NK-92 treated with Interleukin-12 subunit alpha and Interleukin-12 subunit beta, amount 100 ng/mL, for 24 hours (cell line): ENCODE results near the gene CCDC8.
"Not testable (repeated sequence)": the region's sequence is repeated elsewhere in the genome, so short reads cannot be mapped to it uniquely, and the experiment has no call there.

Experiments
- DNase-seq: peaks from one replicate; lab custom pipeline; 2025; lab: John Stamatoyannopoulos, UW

The CCDC8 gene, protein sequence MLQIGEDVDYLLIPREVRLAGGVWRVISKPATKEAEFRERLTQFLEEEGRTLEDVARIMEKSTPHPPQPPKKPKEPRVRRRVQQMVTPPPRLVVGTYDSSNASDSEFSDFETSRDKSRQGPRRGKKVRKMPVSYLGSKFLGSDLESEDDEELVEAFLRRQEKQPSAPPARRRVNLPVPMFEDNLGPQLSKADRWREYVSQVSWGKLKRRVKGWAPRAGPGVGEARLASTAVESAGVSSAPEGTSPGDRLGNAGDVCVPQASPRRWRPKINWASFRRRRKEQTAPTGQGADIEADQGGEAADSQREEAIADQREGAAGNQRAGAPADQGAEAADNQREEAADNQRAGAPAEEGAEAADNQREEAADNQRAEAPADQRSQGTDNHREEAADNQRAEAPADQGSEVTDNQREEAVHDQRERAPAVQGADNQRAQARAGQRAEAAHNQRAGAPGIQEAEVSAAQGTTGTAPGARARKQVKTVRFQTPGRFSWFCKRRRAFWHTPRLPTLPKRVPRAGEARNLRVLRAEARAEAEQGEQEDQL

DNA sequence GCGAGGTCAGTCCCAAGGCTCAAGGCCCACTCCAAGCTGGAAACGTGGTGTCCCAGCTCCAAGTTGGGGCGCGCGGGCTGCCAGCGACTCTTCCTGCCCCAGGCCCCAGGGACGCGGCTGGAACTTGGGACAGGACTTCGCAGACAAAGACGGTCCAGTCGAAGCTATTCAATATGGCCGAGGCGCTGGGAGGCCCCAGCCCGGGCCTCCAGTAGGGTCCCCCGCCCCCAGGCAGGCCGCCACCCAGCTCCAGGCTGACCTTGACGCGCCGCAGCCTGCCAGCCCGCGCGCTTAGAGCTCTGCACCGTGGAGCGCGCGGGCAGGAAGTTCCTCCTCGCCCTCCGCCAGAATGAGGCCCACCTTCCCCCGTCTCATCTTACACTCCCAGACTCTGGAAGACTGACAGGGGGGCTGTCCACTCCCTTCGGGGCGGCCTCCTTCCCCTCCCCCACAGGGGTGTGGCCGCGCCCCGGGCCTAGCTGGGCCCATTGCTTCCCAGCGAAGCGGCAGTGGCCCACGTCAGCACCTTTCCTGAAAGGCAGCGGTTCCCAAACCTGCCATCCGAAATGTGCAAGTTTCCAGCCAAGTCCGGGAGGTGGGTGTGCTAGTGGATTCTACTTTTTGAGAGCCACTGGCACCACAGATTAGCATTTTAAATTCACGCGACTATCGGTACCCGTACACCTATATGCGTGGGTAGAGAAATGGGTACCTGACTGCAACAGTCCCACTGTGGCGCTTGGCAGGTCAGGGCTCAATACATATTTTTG, at the start of gene CCDC8:
CCDC8 (minus strand) TSS at position 303 of the 770 bp plus-strand sequence. CDS start 754 bp downstream, outside the sequence.
- no peak for DNase-seq

DNA sequence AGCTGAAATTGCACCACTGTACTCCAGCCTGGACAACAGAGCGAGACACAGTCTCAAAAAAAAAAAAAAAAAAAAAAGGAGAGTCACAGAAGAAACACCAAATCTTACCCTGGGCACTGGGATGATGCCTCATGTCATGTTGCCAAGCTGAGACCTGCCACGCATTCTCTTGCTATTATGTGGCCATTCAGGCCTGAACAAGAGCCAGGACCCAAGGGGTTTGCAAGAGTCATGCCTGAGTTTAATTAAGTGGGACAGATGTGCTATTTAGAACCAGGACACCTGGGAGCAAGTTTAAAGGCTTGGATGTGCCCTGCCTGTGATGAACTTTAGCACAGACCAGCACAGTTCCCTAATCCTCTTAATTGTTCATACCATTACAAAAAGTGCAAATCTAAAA, 48.2 kb upstream of the CCDC8 start:
- no peak for DNase-seq

DNA sequence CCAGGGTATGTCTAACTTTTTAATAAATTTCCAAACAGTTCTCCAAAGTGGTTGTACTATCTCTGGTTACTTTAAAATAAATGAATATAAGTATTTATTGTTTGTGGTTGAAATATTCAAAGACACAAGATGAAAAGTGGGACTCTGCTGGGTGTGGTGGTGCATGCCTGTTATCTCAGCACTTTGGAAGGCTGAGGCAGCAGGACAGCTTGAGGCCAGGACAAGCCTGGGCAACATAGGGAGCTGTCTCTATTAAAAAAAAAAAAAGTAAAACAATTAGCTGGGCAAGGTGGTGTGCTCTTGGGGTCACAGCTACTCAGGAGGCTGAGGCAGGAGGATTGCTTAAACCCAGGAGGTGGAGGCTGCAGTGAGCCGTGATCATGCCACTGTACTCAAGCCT, 47.6 kb upstream of the CCDC8 start:
- no peak for DNase-seq

DNA sequence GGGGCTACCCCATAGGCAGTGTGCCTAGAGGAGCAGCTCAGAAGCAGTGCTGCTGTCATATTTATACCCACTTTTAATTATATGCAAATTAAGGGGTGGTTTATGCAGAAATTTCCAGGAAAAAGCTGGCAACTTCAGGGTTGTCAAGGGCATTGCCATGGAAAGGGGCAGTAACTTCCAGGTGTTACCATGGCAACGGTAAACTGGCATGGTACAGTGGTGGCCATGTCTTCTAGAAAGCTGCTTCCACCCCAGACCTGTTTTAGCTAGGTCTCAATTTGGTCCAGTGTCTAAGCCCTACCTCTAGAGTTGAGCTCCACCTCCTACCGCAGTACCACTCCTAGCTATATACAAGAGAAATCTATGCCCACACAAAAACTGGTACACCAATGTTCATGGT, 46.7 kb upstream of the CCDC8 start:
- no peak for DNase-seq

DNA sequence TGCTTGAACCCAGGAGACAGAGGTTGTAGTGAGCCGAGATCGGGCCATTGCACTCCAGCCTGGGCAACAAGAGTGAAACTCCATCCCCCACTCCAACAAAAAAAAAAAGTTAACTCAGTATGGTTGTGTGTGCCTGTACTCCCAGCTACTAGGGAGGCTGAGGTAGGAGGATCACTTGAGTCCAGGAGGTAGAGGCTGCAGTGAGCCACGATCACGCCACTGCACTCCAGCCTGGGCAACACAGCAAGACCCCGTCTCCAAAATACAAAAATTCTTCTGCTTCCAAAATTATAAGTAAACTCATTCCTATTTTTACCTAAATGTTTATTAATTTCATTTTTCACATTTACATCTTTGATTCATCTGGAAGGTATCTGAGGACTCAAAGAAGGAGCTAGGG, 43.6 kb upstream of the CCDC8 start:
- no peak for DNase-seq

DNA sequence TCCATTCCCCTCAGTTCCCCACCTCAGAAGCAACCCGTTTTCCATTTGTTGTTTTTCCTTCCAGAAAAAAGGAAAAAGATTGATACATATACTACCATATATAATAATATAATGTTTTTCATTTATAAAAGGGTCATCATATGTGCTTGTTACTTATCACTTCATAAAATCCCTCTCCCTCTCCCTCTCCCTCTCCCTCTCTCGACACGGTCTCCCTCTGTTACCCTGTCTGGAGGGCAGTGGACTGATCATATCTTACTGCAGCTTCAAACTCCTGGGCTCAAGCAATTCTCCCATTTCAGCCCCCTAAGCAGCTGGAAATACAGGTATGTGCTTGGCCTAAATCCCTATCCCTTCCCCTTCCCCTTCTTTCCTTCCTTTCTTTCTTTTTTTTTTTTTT, 40.9 kb upstream of the CCDC8 start:
- no peak for DNase-seq

DNA sequence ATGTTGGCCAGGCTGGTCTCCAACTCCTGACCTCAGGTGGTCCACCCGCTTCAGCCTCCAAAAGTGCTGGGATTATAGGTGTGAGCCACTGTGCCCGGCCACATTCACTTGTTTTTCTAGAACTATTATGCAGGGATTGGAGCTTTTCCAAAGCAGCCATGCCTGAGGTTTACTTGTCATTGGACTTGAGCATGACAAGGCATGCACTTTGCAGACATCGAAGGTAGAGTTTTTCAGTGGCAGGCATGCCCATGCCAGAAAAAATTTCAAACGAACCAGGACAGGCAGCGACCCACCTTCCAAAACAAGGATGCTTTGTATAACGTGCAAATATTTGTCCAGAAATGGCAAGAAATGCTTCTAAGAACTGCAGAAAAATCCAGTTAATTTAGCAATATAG, 40.3 kb upstream of the CCDC8 start:
- no peak for DNase-seq

DNA sequence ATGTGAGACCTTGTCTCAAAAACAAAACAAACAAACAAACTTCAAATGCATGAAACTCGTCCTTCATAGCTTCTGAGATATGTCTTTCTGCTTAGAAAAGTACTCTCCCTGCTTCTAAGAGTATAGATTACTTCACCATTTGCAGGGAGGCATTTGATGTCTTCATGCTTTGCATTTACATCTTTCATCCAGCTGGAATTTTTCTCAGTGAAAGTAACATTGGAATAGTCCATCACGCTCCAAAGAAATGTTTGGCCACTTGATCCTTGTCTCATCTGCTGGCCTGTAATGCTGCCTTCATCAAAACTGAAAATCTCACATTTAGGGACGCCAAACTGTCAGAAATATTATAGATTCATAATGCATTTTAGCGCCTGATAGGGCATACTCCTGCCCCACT, 38.8 kb upstream of the CCDC8 start:
- no peak for DNase-seq

DNA sequence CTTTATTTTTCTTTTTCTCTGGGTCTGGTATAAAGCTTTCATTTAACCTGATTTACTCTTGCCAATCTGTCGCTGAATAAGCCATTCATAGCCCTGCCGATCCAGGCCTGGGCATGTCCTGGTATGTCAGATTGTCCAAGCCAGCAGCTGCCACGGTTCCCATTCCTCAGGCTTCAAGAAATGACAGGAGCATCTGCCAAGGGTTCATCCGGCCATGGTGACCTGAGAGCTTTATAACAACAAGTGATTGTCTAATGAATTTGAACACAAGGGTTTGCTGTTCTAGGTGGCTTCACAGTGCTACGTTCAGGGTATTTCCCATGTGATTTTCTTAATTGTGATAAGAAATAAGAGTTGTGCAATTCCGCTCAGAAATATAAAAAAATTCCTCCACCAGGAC, 38.0 kb upstream of the CCDC8 start:
- DNase-seq = no peak

DNA sequence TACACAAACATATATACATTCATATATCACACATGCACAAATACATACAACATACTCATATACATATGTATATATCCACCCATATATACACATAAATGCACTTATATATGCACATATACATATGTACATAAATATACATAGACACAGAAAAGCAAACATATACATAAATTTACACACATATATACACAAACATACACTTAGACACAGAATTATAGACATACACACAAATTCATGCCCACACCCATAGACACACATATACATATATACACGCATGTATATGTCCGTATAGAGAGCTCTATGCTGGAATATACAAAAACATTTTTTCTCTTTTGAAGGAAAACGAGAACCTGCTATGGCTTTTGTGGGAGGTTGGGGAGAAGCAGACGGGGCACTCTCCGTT, 37.4 kb upstream of the CCDC8 start:
- no peak for DNase-seq

DNA sequence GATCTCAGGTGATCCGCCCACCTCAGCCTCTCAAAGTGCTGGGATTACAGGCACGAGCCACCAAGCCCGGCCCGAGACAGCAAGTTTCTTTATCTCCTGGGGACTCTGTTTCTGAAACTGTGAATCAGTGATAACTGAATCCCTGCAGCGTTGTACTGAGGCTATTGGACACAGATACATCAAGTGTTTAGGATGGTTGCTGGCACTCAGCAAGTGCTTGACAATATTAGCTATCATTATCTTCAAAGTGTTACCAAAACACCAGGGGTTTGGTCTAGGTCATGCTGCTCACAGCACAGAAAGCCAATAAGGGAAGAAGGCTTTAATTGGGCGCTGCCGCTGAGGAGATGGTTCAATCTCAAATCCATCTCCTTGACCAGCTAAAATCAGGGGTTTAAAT, 35.9 kb upstream of the CCDC8 start:
- DNase-seq = no peak

DNA sequence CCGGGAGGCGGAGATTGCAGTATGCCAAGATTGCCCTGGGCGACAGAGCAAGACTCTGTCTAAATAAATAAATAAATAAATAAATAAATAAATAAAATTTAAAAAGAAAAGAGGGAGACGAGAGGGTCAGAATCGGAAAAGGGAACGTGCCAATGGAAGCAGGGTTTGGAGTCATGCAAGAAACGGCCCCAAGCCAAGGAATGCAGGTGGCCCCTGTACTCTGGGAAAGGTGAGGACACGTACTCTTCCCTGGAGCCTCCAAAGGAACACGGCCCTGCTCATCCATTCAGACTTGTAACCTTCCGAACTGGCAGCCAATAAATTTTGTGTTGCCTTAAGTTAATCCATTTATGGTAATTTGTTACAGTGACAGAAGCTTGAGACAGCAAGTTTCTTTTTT, 35.2 kb upstream of the CCDC8 start:
- no peak for DNase-seq

DNA sequence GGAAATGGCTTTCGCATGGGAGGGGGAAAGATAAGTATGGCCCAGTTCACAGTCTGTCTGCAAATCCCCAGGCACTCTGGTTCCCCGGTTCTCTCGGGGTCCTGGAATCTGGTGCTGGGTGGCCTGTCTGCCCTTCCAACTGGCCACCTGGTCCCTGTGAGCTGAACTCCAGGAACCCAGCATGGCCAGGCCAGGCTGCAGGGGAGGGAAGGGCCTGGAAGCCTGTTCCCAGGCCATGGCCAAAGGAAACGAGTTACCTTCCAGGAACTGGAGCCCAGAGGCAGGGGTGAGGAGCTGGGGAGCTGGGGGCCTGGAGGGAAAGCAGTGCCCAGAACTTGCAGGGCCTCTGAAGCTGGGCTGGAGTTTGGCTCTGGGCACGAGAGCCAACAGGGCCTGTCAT, 34.5 kb upstream of the CCDC8 start:
- no peak for DNase-seq

DNA sequence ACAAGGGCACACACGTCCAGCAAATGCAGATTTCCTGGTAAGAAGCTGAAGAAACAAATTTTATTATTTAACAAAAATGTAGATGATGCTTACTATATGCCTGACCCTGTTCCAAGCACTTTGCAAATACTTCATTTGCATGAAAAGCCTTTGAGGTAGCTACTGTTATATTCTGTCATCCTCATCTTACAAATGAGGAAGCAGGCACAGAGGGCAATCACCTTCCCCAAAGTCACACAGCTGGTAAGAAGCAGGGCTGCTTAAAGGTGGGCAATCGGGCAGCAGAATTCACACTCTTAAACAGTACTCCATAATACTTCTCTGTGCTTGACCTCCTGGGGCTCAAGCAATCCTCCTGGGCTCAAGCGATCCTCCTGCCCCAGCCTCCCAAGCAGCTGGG, 33.6 kb upstream of the CCDC8 start:
- no peak for DNase-seq

DNA sequence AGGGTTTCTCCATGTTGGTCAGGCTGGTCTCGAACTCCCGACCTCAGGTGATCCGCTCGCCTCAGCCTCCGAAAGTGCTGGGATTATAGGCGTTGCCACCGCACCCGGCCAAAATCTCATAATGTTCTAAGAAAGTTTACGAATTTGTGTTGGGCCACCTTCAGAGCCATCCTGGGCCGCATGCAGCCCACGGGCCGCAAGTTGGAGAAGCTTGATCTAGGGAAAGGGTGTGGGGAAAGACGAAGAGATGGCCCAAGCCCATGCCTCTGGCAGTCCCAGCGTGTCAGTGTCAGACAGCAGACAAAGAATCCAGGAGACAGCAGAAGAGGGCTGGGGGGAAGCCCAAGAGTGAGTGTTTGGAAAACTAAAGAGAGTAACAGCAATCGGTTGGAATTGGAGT, 32.7 kb upstream of the CCDC8 start:
- DNase-seq = no peak

DNA sequence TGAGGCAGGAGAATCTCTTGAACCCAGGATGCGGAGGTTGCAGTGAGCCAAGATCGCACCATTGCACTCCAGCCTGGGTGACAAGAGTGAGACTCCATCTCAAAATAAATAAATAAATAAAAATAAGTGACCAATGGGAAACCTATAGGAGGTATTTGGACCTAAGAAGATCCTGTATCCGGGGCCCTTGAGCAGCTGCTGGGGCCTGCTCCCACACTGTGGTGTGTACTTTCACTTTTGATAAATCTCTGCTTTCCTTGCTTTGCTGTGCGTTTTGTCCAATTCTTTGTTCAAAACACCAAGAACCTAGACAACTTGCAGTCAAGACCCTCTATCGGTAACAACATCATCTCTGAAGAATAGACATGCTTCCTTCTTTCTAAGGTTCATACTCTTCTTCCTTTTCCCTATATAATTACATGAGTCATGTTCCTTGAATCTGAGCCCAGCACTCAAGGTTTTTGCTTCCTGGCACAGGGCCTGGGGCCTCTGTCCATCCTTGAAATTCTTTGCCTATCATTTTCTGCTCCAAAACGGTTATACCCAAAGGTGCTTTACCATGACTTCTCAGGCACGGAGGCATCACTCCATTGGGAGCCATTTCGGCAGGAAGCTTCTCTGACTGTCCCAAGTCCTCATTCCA, 29.6 kb upstream of the CCDC8 start:
- DNase-seq = no peak

DNA sequence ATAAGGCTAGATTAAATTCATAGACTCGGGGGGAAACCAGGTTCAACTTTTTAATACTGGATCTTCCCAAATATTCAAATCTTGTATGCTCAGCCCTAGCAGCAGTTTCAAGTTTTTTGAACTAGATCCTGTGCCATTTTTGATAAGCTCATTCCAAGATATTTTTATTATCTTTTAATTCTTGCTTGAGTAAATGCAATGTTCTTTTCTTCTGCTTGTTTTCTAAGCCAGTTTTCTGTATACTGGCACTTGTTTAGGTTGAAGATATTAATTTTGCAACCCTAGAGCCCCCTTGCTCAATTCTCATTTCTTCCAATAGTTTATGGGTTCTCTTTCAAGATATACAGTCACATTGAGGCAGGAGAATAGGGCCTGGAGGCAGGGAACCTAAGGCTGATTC, 28.5 kb upstream of the CCDC8 start:
- DNase-seq = no peak

DNA sequence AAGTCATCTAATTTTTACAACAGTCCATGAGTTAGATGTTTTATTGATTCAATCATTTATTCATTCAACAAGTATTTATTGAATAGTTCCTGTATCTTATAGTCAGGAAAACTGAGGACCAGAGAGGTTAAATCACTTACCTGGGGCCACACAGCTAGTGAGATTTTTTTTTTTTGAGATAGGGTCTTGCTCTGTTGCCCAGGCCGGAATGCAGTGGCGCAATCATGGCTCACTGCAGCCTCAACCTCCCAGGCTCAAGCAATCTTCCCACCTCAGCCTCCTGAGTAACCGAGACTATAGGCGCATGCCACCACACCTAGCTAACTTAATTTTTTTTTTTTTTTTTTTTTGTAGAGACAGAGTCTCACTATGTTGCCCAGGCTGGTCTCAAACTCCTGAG, 22.3 kb upstream of the CCDC8 start:
- DNase-seq = not testable (repeated sequence)

DNA sequence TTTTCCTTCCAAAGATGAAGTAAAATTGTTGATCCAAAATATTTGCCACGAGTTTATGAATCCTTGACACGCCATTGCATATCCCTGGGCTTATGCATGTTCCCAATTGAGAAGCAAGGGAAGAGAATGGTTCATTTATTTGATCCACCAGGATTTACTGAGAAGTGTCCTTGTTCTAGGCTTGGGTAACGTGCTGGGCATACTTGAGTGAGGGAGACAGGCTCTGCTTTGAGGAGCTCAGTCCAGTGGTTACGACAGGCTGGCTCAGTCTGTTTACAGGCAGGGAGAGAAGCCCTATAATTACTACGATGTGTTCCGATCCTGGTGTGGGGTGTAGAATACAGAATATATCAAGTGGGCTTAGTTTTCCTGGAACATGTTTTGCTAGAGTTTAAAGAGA, 21.6 kb upstream of the CCDC8 start:
- DNase-seq = no peak

DNA sequence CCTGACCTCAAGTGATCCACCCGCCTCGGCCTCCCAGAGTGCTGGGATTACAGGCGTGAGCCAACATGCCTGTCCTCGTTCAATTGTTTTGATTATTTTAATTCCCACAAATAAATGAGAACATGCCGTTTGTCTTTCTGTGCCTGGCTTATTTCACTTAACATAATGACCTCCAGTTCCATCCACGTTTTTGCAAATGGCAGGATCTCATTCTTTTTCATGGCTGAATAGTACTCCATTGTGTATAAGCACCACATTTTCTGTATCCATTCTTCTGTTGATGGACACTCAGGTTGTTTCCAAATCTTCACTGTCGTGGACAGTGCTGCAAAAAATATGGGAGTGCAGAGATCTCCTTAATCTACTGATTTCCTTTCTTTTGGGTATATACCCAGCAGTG, 20.1 kb upstream of the CCDC8 start:
- DNase-seq = not testable (repeated sequence)

DNA sequence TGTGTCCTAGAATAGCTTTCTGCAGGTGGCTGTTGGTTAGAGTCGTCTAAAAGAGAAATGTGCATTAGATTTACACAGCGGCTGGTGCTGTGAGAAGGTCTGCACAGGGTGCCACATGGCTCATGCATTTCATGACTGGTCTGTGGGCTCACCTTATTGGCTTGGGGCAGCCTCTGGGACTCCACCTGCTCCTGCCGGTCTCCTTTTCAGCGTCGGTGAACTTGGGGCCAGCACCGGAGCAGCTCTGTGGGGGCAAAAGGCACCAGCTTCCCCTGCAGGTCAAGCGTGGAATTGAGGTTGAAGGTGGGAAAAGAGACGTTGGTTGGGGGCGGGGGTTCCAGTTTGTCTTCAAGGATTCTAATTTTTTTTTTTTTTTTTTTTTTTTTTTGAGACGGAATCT, 18.5 kb upstream of the CCDC8 start:
- no peak for DNase-seq

DNA sequence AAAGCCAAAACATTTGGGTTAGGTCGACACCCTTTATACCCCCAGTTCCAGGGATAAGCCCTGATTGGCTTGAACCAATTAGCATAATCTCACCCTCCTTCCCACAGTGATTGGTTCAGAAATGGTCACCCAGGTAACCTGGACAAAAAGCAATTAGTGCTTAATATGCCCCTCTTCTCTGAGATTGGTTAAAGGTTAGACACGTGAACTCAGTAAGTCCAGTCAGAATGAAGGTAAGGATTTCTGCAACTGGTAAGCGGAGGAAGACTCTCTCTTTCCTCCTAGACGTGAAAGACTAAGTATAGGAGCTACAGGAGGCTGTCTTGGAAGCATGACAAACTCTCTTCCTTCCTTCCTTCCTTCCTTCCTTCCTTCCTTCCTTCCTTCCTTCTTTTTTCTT, 16.6 kb upstream of the CCDC8 start:
- DNase-seq = no peak
